Activated T-helper 2 cell treated with anti-CD3 and anti-CD28 coated beads, Interferon-gamma antibody, Interleukin-2, Interleukin-4, amounts not matched to agents 10 μg/mL and 5 μg/mL and 100 μg/mL, durations not matched to agents 14 hours and 24 hours and 36 hours (primary cell): ENCODE data around the gene EPAS1. TPM values are rescaled to one million over a fixed set of nuclear protein-coding genes. Genes with fewer than 3 reads are reported as not detected.

Source experiments
- DNase-seq: peaks from one replicate; pipeline ENCODE4 v3.0.0; 2021; ENCODE audit warnings: low spot score
- H3K27ac Mint-ChIP-seq: one replicate; pipeline ENCODE4 v1.8.0; 2021; ENCODE audit warnings: mixed read lengths
- H3K27me3 Mint-ChIP-seq: one replicate; pipeline ENCODE4 v1.8.0; 2021; ENCODE audit warnings: low read depth, mixed read lengths
- H3K36me3 Mint-ChIP-seq: one replicate; pipeline ENCODE4 v1.8.0; 2021; ENCODE audit warnings: low read depth, mixed read lengths
- H3K4me1 Mint-ChIP-seq: one replicate; pipeline ENCODE4 v1.8.0; 2021; ENCODE audit warnings: low read depth, mixed read lengths
- H3K4me3 Mint-ChIP-seq: one replicate; pipeline ENCODE4 v1.8.0; 2021; ENCODE audit warnings: low read depth, mild to moderate bottlenecking, moderate library complexity, mixed read lengths
- H3K9me3 Mint-ChIP-seq: one replicate; pipeline ENCODE4 v1.8.0; 2021; ENCODE audit warnings: mixed read lengths
- intact Hi-C: fragments of 100-400 bp; cut with micrococcal nuclease; formaldehyde crosslinking; loops from one replicate; pipeline ENCODE4 v1.15.1; 2023
- total RNA-seq: library from RNA; stranded (reverse); gene quantifications from 2 replicates; pipeline ENCODE4 v1.2.3, GENCODE V29; 2022

EPAS1 gene
- total RNA-seq, 1 donor from 2014 or later: 100.0 TPM

GRCh38 chr2:46375566-46376125 lies 78.4 kb downstream of the EPAS1 start:
- no peak overlapping the region for H3K4me3 Mint-ChIP-seq

GRCh38 chr2:46376586-46376985 lies 79.4 kb downstream of the EPAS1 start:
- Mint-ChIP-seq H3K27me3 (no peaks in the 10 kb centered on the region), H3K4me3 (no peak overlapping the region), H3K36me3 (peaks cover 43% of the 10 kb centered on the region), H3K4me1 (no peaks in the 10 kb centered on the region), H3K27ac (no peak overlapping the region), H3K9me3 (no peaks in the 10 kb centered on the region)
- DNase-seq: no peak
- intact Hi-C loops: no loop called here

More at GRCh38 chr2:46375566-46376125, 78.4 kb downstream of the EPAS1 start:
- DNase-seq: no peak
- H3K36me3 Mint-ChIP-seq: peaks cover 47% of the 10 kb centered on the region
- H3K4me1 Mint-ChIP-seq: no peaks in the 10 kb centered on the region
- no peaks in the 10 kb centered on the region for H3K9me3 Mint-ChIP-seq
- intact Hi-C loops: no loop called here
- no peaks in the 10 kb centered on the region for H3K27me3 Mint-ChIP-seq
- H3K27ac Mint-ChIP-seq: no peak overlapping the region

GRCh38 chr2:46377101-46377581 lies 79.9 kb downstream of the EPAS1 start:
- Mint-ChIP-seq H3K4me3 (no peak overlapping the region), H3K9me3 (no peaks in the 10 kb centered on the region), H3K27me3 (no peaks in the 10 kb centered on the region), H3K4me1 (no peaks in the 10 kb centered on the region), H3K36me3 (peaks cover 41% of the 10 kb centered on the region), H3K27ac (no peak overlapping the region)
- no peak for DNase-seq
- intact Hi-C loops: no loop called here

- H3K36me3 Mint-ChIP-seq: peaks cover 42% of the 10 kb centered on the region
- H3K4me3 Mint-ChIP-seq: no peak overlapping the region
- no peak overlapping the region for H3K27ac Mint-ChIP-seq
- H3K27me3 Mint-ChIP-seq: no peaks in the 10 kb centered on the region
- H3K4me1 Mint-ChIP-seq: no peaks in the 10 kb centered on the region
- no peak for DNase-seq
- H3K9me3 Mint-ChIP-seq: no peaks in the 10 kb centered on the region
- intact Hi-C loops: no loop called here
Observed at GRCh38 chr2:46377666-46378560, 80.7 kb downstream of the EPAS1 start.

- Mint-ChIP-seq H3K4me3 (no peak overlapping the region), H3K9me3 (no peaks in the 10 kb centered on the region), H3K36me3 (peaks cover 36% of the 10 kb centered on the region), H3K4me1 (no peaks in the 10 kb centered on the region), H3K27me3 (no peaks in the 10 kb centered on the region), H3K27ac (no peak overlapping the region)
- no peak for DNase-seq
- intact Hi-C loops: no loop called here
Observed at GRCh38 chr2:46378616-46379015, 81.4 kb downstream of the EPAS1 start.

GRCh38 chr2:46379213-46380037 lies 82.2 kb downstream of the EPAS1 start:
- H3K27ac Mint-ChIP-seq: peak overlapping the region; percentile 36
- H3K36me3 Mint-ChIP-seq: peaks cover 34% of the 10 kb centered on the region
- no peak overlapping the region for H3K4me3 Mint-ChIP-seq
- no peak for DNase-seq
- H3K27me3 Mint-ChIP-seq: no peaks in the 10 kb centered on the region
- intact Hi-C loops: no loop called here
- H3K9me3 Mint-ChIP-seq: no peaks in the 10 kb centered on the region
- no peaks in the 10 kb centered on the region for H3K4me1 Mint-ChIP-seq

GRCh38 chr2:46380038-46380940 lies 83.1 kb downstream of the EPAS1 start:
- Mint-ChIP-seq H3K9me3 (no peaks in the 10 kb centered on the region), H3K27me3 (no peaks in the 10 kb centered on the region)

GRCh38 chr2:46381263-46381849 lies 84.1 kb downstream of the EPAS1 start:
- Mint-ChIP-seq H3K4me1 (no peaks in the 10 kb centered on the region), H3K4me3 (no peak overlapping the region), H3K9me3 (no peaks in the 10 kb centered on the region), H3K27me3 (no peaks in the 10 kb centered on the region), H3K36me3 (peaks cover 35% of the 10 kb centered on the region), H3K27ac (no peak overlapping the region)
- intact Hi-C loops: no loop called here
- no peak for DNase-seq

More at GRCh38 chr2:46380038-46380940, 83.1 kb downstream of the EPAS1 start:
- intact Hi-C loops: no loop called here
- H3K36me3 Mint-ChIP-seq: peaks cover 34% of the 10 kb centered on the region
- no peaks in the 10 kb centered on the region for H3K4me1 Mint-ChIP-seq
- no peak for DNase-seq
- H3K4me3 Mint-ChIP-seq: no peak overlapping the region
- H3K27ac Mint-ChIP-seq: no peak overlapping the region

- no peaks in the 10 kb centered on the region for H3K27me3 Mint-ChIP-seq
- no peaks in the 10 kb centered on the region for H3K4me1 Mint-ChIP-seq
- H3K4me3 Mint-ChIP-seq: no peak overlapping the region
- no peaks in the 10 kb centered on the region for H3K9me3 Mint-ChIP-seq
- H3K27ac Mint-ChIP-seq: no peak overlapping the region
- H3K36me3 Mint-ChIP-seq: peaks cover 40% of the 10 kb centered on the region
- DNase-seq: no peak
- intact Hi-C loops: no loop called here
Observed at GRCh38 chr2:46381871-46382270, 84.7 kb downstream of the EPAS1 start.

GRCh38 chr2:46382331-46383112 lies 85.3 kb downstream of the EPAS1 start:
- DNase-seq: no peak
- Mint-ChIP-seq H3K27me3 (no peaks in the 10 kb centered on the region), H3K9me3 (no peaks in the 10 kb centered on the region), H3K4me1 (no peaks in the 10 kb centered on the region), H3K36me3 (peaks cover 43% of the 10 kb centered on the region), H3K27ac (peak overlapping the region; percentile 58), H3K4me3 (no peak overlapping the region)
- intact Hi-C loops: no loop called here

- no peaks in the 10 kb centered on the region for H3K9me3 Mint-ChIP-seq
- intact Hi-C loops: no loop called here
- H3K4me3 Mint-ChIP-seq: no peak overlapping the region
Observed at GRCh38 chr2:46383113-46383395, 85.8 kb downstream of the EPAS1 start.

More at GRCh38 chr2:46383113-46383395, 85.8 kb downstream of the EPAS1 start:
- no peak for DNase-seq
- H3K27me3 Mint-ChIP-seq: no peaks in the 10 kb centered on the region
- peaks cover 43% of the 10 kb centered on the region for H3K36me3 Mint-ChIP-seq
- H3K27ac Mint-ChIP-seq: no peak overlapping the region
- H3K4me1 Mint-ChIP-seq: no peaks in the 10 kb centered on the region
